Smooth muscle cell (in vitro differentiated cells): ENCODE measurements around the gene ADGRA1. TPM values are rescaled to one million over a fixed set of nuclear protein-coding genes. Genes with fewer than 3 reads are reported as not detected.

Source experiments
- DNase-seq: peaks from one replicate; lab custom pipeline; 2025; ENCODE audit not compliant: unreplicated experiment; lab: John Stamatoyannopoulos, UW
- H2AFZ ChIP-seq: fragments of 200-600 bp; sonication (generic); 2 replicates; pipeline ENCODE4 v1.6.0; 2016; ENCODE audit warnings: antibody characterized with exemption, low read depth, mild to moderate bottlenecking
- H3F3A ChIP-seq: fragments of 200-600 bp; sonication (generic); 2 replicates; pipeline ENCODE4 v1.6.0; 2017; ENCODE audit warnings: antibody characterized with exemption, low read depth
- H3K27ac ChIP-seq: fragments of 200-600 bp; sonication (generic); 2 replicates; pipeline ENCODE4 v1.5.1; 2016; ENCODE audit warnings: low read depth, mild to moderate bottlenecking
- H3K27me3 ChIP-seq: fragments of 200-600 bp; sonication (generic); 2 replicates; pipeline ENCODE4 v1.6.1; 2016; ENCODE audit warnings: low read depth, mild to moderate bottlenecking
- H3K36me3 ChIP-seq: fragments of 200-600 bp; sonication (generic); 2 replicates; pipeline ENCODE4 v1.5.1; 2016; ENCODE audit warnings: low read depth
- H3K4me1 ChIP-seq: fragments of 200-600 bp; sonication (generic); 2 replicates; pipeline ENCODE4 v1.5.1; 2016; ENCODE audit warnings: low read depth
- H3K4me2 ChIP-seq: fragments of 200-600 bp; sonication (generic); 2 replicates; pipeline ENCODE4 v1.6.0; 2016; ENCODE audit warnings: mild to moderate bottlenecking
- H3K4me3 ChIP-seq: fragments of 200-600 bp; sonication (generic); 2 replicates; pipeline ENCODE4 v1.5.1; 2016; ENCODE audit warnings: mild to moderate bottlenecking
- H3K79me2 ChIP-seq: fragments of 200-600 bp; sonication (generic); 2 replicates; pipeline ENCODE4 v1.6.0; 2016; ENCODE audit warnings: low read depth, mild to moderate bottlenecking
- H3K9ac ChIP-seq: fragments of 200-600 bp; sonication (generic); 2 replicates; pipeline ENCODE4 v1.6.0; 2016; ENCODE audit warnings: low read depth
- H3K9me3 ChIP-seq: fragments of 200-600 bp; sonication (generic); replicated peaks from 2 replicates; pipeline ENCODE4 v1.5.1; 2016; ENCODE audit warnings: low read depth
- H4K20me1 ChIP-seq: fragments of 200-600 bp; sonication (generic); 2 replicates; pipeline ENCODE4 v1.6.0; 2016; ENCODE audit warnings: low read depth
- WGBS: methylation state at CpG from one replicate; pipeline ENCODE4 v1.1.7; 2016; ENCODE audit warnings: low lambda C conversion rate; 5-methylcytosine and 5-hydroxymethylcytosine counted together
- polyA plus RNA-seq: library from polyadenylated mRNA; unstranded; fragments of >200 nt; fragmentation: Nextera tagmentation; extraction: Ambion mirVana; gene quantifications from 2 replicates; pipeline ENCODE4 v1.2.1, GENCODE V29; 2016
- total RNA-seq: library from RNA; depleted of rRNA; stranded (reverse); fragments of >200 nt; gene quantifications from 2 replicates; pipeline ENCODE4 v1.2.3, GENCODE V29; 2014
- TF ChIP-seq, protein P1 (sequence below): fragments of 200-600 bp; sonication (generic); IDR thresholded peaks from 2 replicates; pipeline ENCODE4 v1.5.1; 2017; ENCODE audit warnings: borderline replicate concordance, mild to moderate bottlenecking, antibody characterized with exemption; ENCODE audit not compliant: insufficient read depth, poor library complexity, severe bottlenecking

The ADGRA1 gene
- total and polyA plus RNA-seq, 2 experiments from 2014 or later, result not detected

DNA sequence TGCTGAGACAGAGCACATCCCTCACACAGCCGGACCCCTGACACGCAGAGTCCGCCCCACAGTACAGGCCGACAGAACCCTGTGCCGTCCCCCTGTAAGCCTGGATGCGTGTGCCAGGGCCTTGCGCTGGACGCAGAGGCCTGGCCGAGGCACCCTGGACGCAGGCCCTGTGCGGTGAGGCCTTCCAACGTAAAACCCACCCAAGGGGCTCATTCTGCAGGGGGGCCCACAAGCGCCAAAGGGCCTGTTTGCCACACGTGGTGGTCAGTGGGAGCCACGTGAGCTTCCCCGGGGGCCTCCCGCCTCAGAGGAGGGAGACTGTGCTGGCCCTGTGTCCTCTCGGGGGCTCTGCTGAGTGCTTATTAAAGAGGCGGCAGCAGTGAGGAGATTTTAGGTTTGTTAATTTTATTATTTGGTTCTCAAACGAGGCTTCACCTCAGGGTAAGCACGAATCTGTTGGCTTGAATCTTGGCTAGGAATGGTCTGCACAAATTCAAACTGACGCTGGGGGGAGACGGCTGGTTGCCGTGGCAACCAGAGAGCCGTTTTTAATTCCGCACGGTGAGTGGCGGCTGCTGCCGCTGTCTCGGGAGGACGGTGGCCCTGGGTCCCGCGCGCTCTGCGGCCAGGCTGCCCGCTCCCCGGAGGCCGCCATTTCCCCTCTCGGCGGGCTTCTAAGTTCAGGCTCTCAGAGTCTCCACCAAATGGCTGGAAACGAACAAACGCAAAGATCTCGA is 4.9 kb upstream of the ADGRA1 start:
- Histone ChIP-seq H3K9ac (no peak overlapping the region), H3K27ac (no peak overlapping the region), H2AFZ (no peak overlapping the region), H3K4me1 (no peaks in the 10 kb centered on the region), H3K9me3 (no peaks in the 10 kb centered on the region), H3F3A (no peaks in the 10 kb centered on the region), H3K4me2 (no peak overlapping the region), H3K36me3 (no peaks in the 10 kb centered on the region), H4K20me1 (no peaks in the 10 kb centered on the region), H3K27me3 (peaks cover 25% of the 10 kb centered on the region), H3K79me2 (no peaks in the 10 kb centered on the region), H3K4me3 (no peak overlapping the region)
- TF ChIP-seq, protein P1, sequence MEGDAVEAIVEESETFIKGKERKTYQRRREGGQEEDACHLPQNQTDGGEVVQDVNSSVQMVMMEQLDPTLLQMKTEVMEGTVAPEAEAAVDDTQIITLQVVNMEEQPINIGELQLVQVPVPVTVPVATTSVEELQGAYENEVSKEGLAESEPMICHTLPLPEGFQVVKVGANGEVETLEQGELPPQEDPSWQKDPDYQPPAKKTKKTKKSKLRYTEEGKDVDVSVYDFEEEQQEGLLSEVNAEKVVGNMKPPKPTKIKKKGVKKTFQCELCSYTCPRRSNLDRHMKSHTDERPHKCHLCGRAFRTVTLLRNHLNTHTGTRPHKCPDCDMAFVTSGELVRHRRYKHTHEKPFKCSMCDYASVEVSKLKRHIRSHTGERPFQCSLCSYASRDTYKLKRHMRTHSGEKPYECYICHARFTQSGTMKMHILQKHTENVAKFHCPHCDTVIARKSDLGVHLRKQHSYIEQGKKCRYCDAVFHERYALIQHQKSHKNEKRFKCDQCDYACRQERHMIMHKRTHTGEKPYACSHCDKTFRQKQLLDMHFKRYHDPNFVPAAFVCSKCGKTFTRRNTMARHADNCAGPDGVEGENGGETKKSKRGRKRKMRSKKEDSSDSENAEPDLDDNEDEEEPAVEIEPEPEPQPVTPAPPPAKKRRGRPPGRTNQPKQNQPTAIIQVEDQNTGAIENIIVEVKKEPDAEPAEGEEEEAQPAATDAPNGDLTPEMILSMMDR, result no peak
- DNase-seq, result no peak
- WGBS, result 89% methylated on average over 43 of the region's 43 CpGs

DNA sequence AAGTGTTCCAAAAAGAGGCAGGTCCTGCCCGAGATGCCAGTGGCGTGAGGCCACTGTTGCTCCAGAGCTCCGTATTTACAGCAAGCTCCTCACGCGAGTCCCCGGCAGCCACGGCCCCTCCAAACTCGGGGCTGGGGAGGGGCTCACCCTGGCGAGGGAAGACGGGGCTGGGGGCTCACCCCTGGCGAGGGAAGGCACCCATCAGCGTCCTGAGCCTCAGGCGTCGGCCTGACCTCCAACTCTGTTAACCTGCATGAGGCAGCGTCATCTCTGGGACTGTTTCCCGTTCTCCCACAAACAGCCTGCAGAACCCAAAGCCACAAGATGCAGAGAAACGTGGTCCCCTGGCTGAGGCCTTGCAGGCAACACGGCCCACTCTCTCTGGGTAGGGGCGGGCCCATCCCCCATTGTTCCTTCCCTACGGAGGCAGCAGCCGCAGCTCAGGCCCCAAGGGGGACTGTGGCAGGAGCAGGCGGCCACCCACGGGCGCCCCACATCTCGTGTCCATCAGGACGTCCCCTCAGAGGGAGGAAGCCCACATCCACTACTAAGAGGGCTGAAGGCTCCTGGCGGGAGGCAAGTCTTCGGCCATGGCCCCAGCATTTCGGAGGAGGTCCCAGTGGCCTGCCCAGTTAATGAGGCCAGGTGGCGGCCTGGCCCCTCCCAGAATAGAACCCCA is 4.2 kb upstream of the ADGRA1 start:
- peaks cover 32% of the 10 kb centered on the region for H3K27me3 ChIP-seq
- WGBS, result 83% methylated on average over 29 of the region's 30 CpGs

DNA sequence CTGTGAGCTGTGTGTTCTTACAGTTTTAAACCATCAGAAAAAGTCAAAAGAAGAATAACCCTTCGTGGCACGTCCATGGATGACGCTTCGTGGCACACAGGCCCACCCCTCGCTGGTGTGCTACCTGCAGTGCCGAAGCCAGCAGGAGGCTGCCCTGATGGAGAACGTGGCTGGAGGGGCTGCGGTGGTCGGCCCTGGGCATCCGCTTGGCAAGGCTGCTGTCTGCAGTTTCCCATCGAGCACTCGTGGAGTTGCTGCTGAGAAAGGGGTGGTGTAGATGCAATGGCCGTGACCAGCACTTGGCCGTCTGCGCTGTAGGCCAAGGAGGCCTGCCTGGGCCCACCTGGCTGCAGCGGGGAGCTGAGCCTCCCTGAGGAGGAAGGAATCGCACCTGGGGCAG is 3.2 kb upstream of the ADGRA1 start:
- H3K9me3 ChIP-seq, result no peaks in the 10 kb centered on the region
- TF ChIP-seq, protein P1, result no peak
- no peaks in the 10 kb centered on the region for H3K36me3 ChIP-seq
- 93% methylated on average over 17 of the region's 17 CpGs for WGBS
- H4K20me1 ChIP-seq, result no peaks in the 10 kb centered on the region
- no peak for DNase-seq
- H2AFZ ChIP-seq, result no peak overlapping the region
- no peaks in the 10 kb centered on the region for H3K79me2 ChIP-seq
- H3K27ac ChIP-seq, result no peak overlapping the region
- H3K4me2 ChIP-seq, result no peak overlapping the region
- no peak overlapping the region for H3K9ac ChIP-seq
- no peak overlapping the region for H3K4me3 ChIP-seq
- H3F3A ChIP-seq, result no peaks in the 10 kb centered on the region
- peaks cover 41% of the 10 kb centered on the region for H3K27me3 ChIP-seq
- no peaks in the 10 kb centered on the region for H3K4me1 ChIP-seq

More for the DNA sequence above, 4.2 kb upstream of the ADGRA1 start:
- Histone ChIP-seq H2AFZ (no peak overlapping the region), H3K36me3 (no peaks in the 10 kb centered on the region), H3K27ac (no peak overlapping the region), H3K4me2 (no peak overlapping the region), H3K79me2 (no peaks in the 10 kb centered on the region), H3K4me1 (no peaks in the 10 kb centered on the region), H3K9ac (no peak overlapping the region), H3K4me3 (no peak overlapping the region), H3F3A (no peaks in the 10 kb centered on the region), H3K9me3 (no peaks in the 10 kb centered on the region), H4K20me1 (no peaks in the 10 kb centered on the region)
- TF ChIP-seq, protein P1, result no peak
- DNase-seq, result no peak
